Fibroblast of villous mesenchyme (primary cell): Measurements from ENCODE around the gene DCBLD1. TPM values are rescaled to one million over a fixed set of nuclear protein-coding genes. Genes with fewer than 3 reads are reported as not detected.

Experiments used
- DNase-seq: peaks from one replicate; pipeline ENCODE4 v3.0.0-alpha.2; 2010; ENCODE audit warnings: low read depth
- H3K4me3 ChIP-seq: 2 replicates; pipeline ENCODE4 v1.5.1; 2011; ENCODE audit warnings: low read depth, mild to moderate bottlenecking, low read length
- CTCF ChIP-seq: IDR thresholded peaks from 2 replicates; pipeline ENCODE4 v1.5.1; 2012; ENCODE audit warnings: low read depth, mild to moderate bottlenecking, low read length; ENCODE audit not compliant: insufficient read depth
- total RNA-seq: library from RNA; depleted of rRNA; stranded (reverse); fragments of >200 nt; gene quantifications from 2 replicates; pipeline ENCODE4 v1.2.3, GENCODE V29; 2012

Gene DCBLD1
- total RNA-seq, 1 donor, result 69.1 TPM

- no peak for TF ChIP-seq CTCF
These were observed 68.3 kb downstream of the DCBLD1 start for GRCh38 chr6:117550618-117551242.

GRCh38 chr6:117552618-117553017 is 70.1 kb downstream of the DCBLD1 start:
- H3K4me3 ChIP-seq, result no peak overlapping the region
- TF ChIP-seq CTCF, result no peak
- peak; percentile 62 for DNase-seq

More at GRCh38 chr6:117550618-117551242, 68.3 kb downstream of the DCBLD1 start:
- H3K4me3 ChIP-seq, result no peak overlapping the region
- DNase-seq, result no peak

- H3K4me3 ChIP-seq, result no peak overlapping the region
- no peak for TF ChIP-seq CTCF
- DNase-seq, result no peak
These were observed 70.7 kb downstream of the DCBLD1 start for GRCh38 chr6:117553142-117553541.

- H3K4me3 ChIP-seq, result no peak overlapping the region
- DNase-seq, result no peak
- TF ChIP-seq CTCF, result no peak
These were observed 72.9 kb downstream of the DCBLD1 start for GRCh38 chr6:117555262-117555849.

GRCh38 chr6:117555882-117556498 is 73.5 kb downstream of the DCBLD1 start:
- TF ChIP-seq CTCF, result peak; percentile 70
- H3K4me3 ChIP-seq, result no peak overlapping the region
- peak; percentile 50 for DNase-seq

- TF ChIP-seq CTCF, result no peak
- no peak overlapping the region for H3K4me3 ChIP-seq
- no peak for DNase-seq
These were observed 75.5 kb downstream of the DCBLD1 start for GRCh38 chr6:117557951-117558350.

- TF ChIP-seq CTCF, result no peak
- DNase-seq, result no peak
- no peak overlapping the region for H3K4me3 ChIP-seq
These were observed 76.3 kb downstream of the DCBLD1 start for GRCh38 chr6:117558818-117559217.
